Ovary (tissue), 9 donors: Measurements from ENCODE around the gene CIAO1. TPM values are rescaled to one million over a fixed set of nuclear protein-coding genes. Genes with fewer than 3 reads are reported as not detected.

Experiments used
- DNase-seq, 5 donors: peaks; one replicate each; pipeline ENCODE4 v3.0.0-alpha.2; 2019 to 2020
- H3K27ac ChIP-seq, 2 donors: fragments of 200-600 bp; one replicate each; pipeline versions ENCODE4 v1.5.1 to v1.8.0; 2019 to 2022
- H3K27me3 ChIP-seq: fragments of 200-600 bp; one replicate; pipeline ENCODE4 v1.8.0; 2022
- H3K36me3 ChIP-seq: fragments of 200-600 bp; sonication (generic); one replicate; pipeline ENCODE4 v1.5.1; 2019
- H3K4me1 ChIP-seq: one replicate; pipeline ENCODE4 v1.8.1; 2013; ENCODE audit warnings: mild to moderate bottlenecking, moderate library complexity; ENCODE audit not compliant: insufficient read depth
- H3K4me3 ChIP-seq: fragments of 200-600 bp; sonication (generic); one replicate; pipeline ENCODE4 v1.5.1; 2017
- H3K9me3 ChIP-seq, 2 donors: fragments of 200-600 bp in 1 of 2; sonication (generic) in 1 of 2; one replicate each; pipeline versions ENCODE4 v1.5.1 to v1.8.1; 2013 to 2019; ENCODE audit warnings: mild to moderate bottlenecking in 1 of 2, moderate library complexity in 1 of 2
- CTCF ChIP-seq, 3 donors: fragments of 450-650 bp in 2 of 3; fragments of 200-600 bp in 1 of 3; IDR thresholded peaks; one replicate each; pipeline versions ENCODE4 v1.5.1 to v1.8.0; 2016 to 2022; ENCODE audit warnings: antibody characterized with exemption in 3 of 3, mild to moderate bottlenecking in 1 of 3
- EP300 ChIP-seq: sonication (generic); formaldehyde crosslinking; IDR thresholded peaks from one replicate; pipeline ENCODE4 v1.6.1; 2017; ENCODE audit warnings: antibody characterized with exemption
- POLR2A ChIP-seq: fragments of 450-650 bp; IDR thresholded peaks from one replicate; pipeline ENCODE4 v1.6.1; 2017; ENCODE audit warnings: antibody characterized with exemption, mild to moderate bottlenecking, moderate library complexity
- WGBS, 3 donors: extraction: QIAGEN DNeasy Blood & Tissue Kit in 1 of 3; methylation state at CpG; one replicate each; pipeline versions ENCODE4 v1.1.5 to v1.1.7; 2013 to 2017; 5-methylcytosine and 5-hydroxymethylcytosine counted together
- intact Hi-C, 4 donors: fragments of 100-400 bp; cut with DNase I; formaldehyde crosslinking; loops; one replicate each; pipeline versions ENCODE4 v1.11.0 to v1.15.1; 2022 to 2023
- polyA plus RNA-seq, 2 donors: library from polyadenylated mRNA; stranded (reverse); fragments of 200-250 nt in 1 of 2; fragments of 350-450 nt in 1 of 2; fragmentation: Illumina TruSeq in 1 of 2; extraction: RNeasy Lipid Tissue Mini Kit (QIAGEN cat#74804) in 1 of 2; gene quantifications; one replicate each; pipeline ENCODE4 v1.2.3, GENCODE V29; 2013 to 2014
- total RNA-seq, 7 donors: library from RNA; depleted of rRNA in 2 of 7; stranded (reverse); fragments of >200 nt in 2 of 7; fragmentation: NEBNext Ultra II Directional in 3 of 7; extraction: Animal tissue kit (Norgen Biotek cat#: 25700) in 3 of 7; gene quantifications; one replicate each; pipeline versions ENCODE4 v1.1.0 to v1.2.4, GENCODE V29; 2016 to 2023
- donor health status: DM: no; HTN: no; CAD: no; lungs with moderate emphysema.
- donor health status: DM: no; HTN: no; CAD: no.
- donor health status: Bipolar disorder and iron deficiency.
- donor health status: DM: yes; HTN: yes; CAD: no.
- donor health status: DM: no; HTN: no; CAD: no.
- donor health status: DM: yes; HTN: yes; CAD: no.

The CIAO1 gene
- total and polyA plus RNA-seq, 9 donors: 42.2 to 103 (median 58.1) TPM

DNA sequence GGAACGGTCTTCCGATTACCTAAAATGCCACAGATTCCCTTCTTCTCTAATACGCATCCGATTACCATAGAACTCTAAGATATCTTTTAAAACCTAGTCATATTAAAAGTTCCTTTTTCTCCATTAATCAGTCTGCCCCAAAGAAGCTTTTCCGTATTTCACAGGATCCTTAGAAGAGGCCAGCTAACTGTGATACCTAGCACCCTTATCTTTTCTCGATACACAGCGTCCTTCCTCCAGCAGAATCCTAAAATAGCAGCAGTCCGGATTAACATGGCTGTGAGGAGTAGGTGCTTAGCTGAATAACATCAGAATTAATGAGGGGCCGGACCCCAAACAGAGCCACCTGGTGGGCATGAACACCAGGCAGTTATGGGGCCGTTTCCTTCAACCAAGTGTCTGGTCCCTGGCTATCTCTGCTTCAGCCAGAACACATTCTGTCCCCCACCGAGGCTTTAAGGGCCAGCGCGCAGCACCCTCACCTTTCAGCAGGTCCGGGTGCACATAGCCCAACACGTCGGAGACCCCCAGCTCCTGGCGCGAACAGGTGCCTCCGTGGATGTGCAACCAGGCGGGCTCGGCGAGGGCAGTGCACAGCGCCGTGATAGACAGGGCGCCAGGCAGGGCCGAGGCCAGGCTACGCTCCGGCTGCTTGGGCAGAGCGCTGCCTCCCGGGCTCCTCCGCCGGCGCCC, 1.2 kb upstream of the CIAO1 start:
- Histone ChIP-seq H3K9me3 (no peaks in the 10 kb centered on the region), H3K27me3 (no peaks in the 10 kb centered on the region), H3K27ac (no peak overlapping the region), H3K4me1 (peaks cover 22% of the 10 kb centered on the region), H3K36me3 (no peaks in the 10 kb centered on the region), H3K4me3 (peak overlapping the region; percentile 80)
- TF ChIP-seq CTCF (IDR thresholded peaks at IDR 0.05) (no peak), EP300 (no peak), POLR2A (no peak)
- peak in 3 of 5 donors; percentile 22 to 42 (median 35) for DNase-seq
- 10 to 17% (median 10%) methylated on average over 22 to 33 of the region's 33 CpGs for WGBS, 3 donors
- intact Hi-C loops: loop anchor here in 2 of 4 donors (5.0 to 10.0 kb wide), 2 partner anchors 58 to 120 kb away; partner anchors contain the start of genes STARD7 (in 2 of the 2) and DUSP2 (in 1 of the 2)

DNA sequence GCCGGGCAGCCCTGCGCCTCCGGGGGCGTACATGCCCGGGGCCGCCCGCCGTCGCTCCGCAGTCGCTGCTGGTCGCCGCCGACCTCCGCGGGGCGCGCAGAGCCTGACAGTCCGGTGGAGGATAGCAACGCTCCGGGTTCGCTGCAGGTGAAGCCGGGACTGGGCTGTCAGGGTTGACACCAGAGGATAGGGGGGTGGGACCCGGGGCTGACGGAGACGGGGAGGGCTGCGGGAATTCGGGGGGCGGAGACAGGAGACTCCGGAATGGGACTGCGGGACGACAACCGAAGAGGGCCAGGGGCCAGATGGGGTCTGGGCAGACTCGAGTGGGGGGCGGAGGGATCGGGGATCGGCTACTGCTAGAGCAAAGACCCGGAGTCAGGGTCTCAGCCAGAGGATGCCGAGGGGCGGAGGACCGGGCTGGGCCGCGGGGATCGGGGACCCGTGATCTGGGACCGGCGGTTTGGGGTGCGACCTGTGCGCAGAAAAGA, 631 bp upstream of the CIAO1 start:
- TF ChIP-seq EP300: no peak
- no peak for TF ChIP-seq CTCF (IDR thresholded peaks at IDR 0.05)
- no peak for TF ChIP-seq POLR2A

DNA sequence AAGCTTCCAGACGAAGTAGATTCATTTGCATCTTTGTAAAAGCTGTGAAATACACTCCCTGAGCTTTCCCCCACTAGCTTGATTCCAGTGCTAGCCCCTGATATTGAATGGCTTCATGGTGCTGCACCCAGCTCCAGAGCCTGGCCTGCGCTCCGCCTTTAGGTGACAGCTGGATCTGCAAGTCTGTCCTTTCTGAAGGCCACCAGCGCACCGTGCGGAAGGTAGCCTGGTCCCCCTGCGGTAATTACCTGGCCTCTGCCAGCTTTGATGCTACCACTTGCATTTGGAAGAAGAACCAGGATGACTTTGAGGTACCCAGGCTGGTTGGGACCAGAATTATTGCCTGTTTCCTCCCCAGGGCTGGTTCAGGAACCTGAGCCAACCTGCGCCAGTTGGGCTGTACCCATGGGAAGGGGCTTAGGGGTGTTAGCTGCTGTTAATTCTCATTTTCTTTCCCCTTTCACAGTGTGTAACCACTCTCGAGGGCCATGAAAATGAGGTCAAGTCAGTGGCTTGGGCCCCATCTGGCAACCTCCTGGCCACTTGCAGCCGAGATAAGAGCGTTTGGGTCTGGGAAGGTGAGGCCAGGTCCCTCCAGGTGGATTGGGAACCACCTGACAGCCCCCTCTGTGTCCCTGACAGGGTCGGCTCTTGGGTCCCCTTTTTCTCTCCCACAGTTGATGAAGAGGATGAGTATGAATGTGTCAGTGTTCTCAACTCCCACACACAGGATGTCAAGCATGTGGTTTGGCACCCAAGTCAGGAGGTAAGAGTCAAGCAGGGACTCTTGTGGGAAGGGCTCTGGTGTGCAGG, 1.3 kb downstream of the CIAO1 start:
- TF ChIP-seq POLR2A: no peak
- TF ChIP-seq CTCF (IDR thresholded peaks at IDR 0.05): no peak
- TF ChIP-seq EP300: no peak
- DNase-seq: peak in 3 of 5 donors; percentile 37 to 50 (median 45)
- Histone ChIP-seq H3K27ac (no peak overlapping the region), H3K4me1 (peaks cover 13% of the 10 kb centered on the region), H3K4me3 (no peak overlapping the region), H3K27me3 (no peaks in the 10 kb centered on the region), H3K9me3 (no peaks in the 10 kb centered on the region), H3K36me3 (no peaks in the 10 kb centered on the region)
- intact Hi-C loops: loop anchor here in 2 of 4 donors (2.0 to 10.0 kb wide), 3 partner anchors 37 to 123 kb away; partner anchors contain the start of genes DUSP2 (in 1 of the 2), SNRNP200 (in 1 of the 2) and STARD7 (in 1 of the 2)
- WGBS, 3 donors: 67 to 80% (median 68%) methylated on average over 12 of the region's 12 CpGs

More for the DNA sequence above, 631 bp upstream of the CIAO1 start:
- peak in 1 of 5 donors; percentile 76 for DNase-seq
- H3K9me3 ChIP-seq: no peaks in the 10 kb centered on the region
- peaks cover 20% of the 10 kb centered on the region for H3K4me1 ChIP-seq
- WGBS, 3 donors: 0 to 2% (median 1%) methylated on average over 41 to 49 of the region's 49 CpGs
- H3K27me3 ChIP-seq: no peaks in the 10 kb centered on the region
- intact Hi-C loops: loop anchor here in 1 of 4 donors (5.0 to 10.0 kb wide), 2 partner anchors 58 to 121 kb away; partner anchors contain the start of genes DUSP2 and STARD7
- no peaks in the 10 kb centered on the region for H3K36me3 ChIP-seq
- H3K27ac ChIP-seq: peak overlapping the region in 1 of 2 donors; percentile 47
- peak overlapping the region; percentile 80 for H3K4me3 ChIP-seq

DNA sequence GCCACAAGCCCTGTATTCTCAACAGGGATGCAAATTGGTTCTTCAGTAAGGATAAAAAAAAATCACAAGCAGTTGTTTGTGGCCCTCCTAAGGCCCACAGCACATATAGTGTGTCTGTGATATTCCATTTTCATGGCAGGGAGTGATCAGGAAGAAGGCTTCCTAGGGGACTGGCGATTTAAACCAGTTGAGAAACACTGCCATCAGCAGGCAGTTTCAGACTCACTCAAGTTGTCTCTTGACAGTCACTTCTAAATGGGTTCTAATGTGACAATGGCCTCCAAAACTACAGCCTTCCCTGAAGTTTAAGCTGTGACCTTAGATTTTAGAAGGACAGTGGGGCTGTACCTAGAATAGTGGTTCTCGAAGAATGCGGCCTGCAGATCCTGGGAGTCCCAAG, 6.0 kb downstream of the CIAO1 start:
- no peaks in the 10 kb centered on the region for H3K36me3 ChIP-seq
- intact Hi-C loops: no loop called here
- no peak overlapping the region for H3K27ac ChIP-seq
- no peaks in the 10 kb centered on the region for H3K27me3 ChIP-seq
- H3K4me1 ChIP-seq: peaks cover 4% of the 10 kb centered on the region
- no peaks in the 10 kb centered on the region for H3K9me3 ChIP-seq
- no peak for TF ChIP-seq EP300
- no peak for TF ChIP-seq POLR2A
- TF ChIP-seq CTCF (IDR thresholded peaks at IDR 0.05): no peak
- DNase-seq: no peak
- H3K4me3 ChIP-seq: no peak overlapping the region
- WGBS, 3 donors: 90 to 95% (median 92%) methylated on average over 3 of the region's 3 CpGs
